ENCODE data around the gene IFT74.

The IFT74 gene

GRCh38 chr9:27053369-27054022 is 97.3 kb downstream of the IFT74 start:
- TF ChIP-seq CTCF (IDR thresholded peaks at IDR 0.05) = no peak

- no peak for TF ChIP-seq CTCF (IDR thresholded peaks at IDR 0.05)
Observed at GRCh38 chr9:27054125-27054524, 97.9 kb downstream of the IFT74 start.

GRCh38 chr9:27054841-27055240 is 98.6 kb downstream of the IFT74 start:
- no peak for TF ChIP-seq CTCF (IDR thresholded peaks at IDR 0.05)

- no peak for TF ChIP-seq CTCF (IDR thresholded peaks at IDR 0.05)
Observed at GRCh38 chr9:27059412-27059811, 103.2 kb downstream of the IFT74 start.

GRCh38 chr9:27059907-27060306 is 103.7 kb downstream of the IFT74 start:
- no peak for TF ChIP-seq CTCF (IDR thresholded peaks at IDR 0.05)

- no peak for TF ChIP-seq CTCF (IDR thresholded peaks at IDR 0.05)
Observed at GRCh38 chr9:27065288-27065687, 109.1 kb downstream of the IFT74 start.

GRCh38 chr9:27073841-27074728 is 117.9 kb downstream of the IFT74 start:
- TF ChIP-seq CTCF (IDR thresholded peaks at IDR 0.05) = no peak
